GM15510 (cell line): ENCODE data around the gene PPP5C.

Experiments
- POLR2A ChIP-seq: IDR thresholded peaks from 3 replicates; pipeline ENCODE4 v1.6.1; 2011; ENCODE audit warnings: borderline replicate concordance; ENCODE audit not compliant: insufficient read length; ENCODE audit errors: extremely low read depth

The PPP5C gene

DNA sequence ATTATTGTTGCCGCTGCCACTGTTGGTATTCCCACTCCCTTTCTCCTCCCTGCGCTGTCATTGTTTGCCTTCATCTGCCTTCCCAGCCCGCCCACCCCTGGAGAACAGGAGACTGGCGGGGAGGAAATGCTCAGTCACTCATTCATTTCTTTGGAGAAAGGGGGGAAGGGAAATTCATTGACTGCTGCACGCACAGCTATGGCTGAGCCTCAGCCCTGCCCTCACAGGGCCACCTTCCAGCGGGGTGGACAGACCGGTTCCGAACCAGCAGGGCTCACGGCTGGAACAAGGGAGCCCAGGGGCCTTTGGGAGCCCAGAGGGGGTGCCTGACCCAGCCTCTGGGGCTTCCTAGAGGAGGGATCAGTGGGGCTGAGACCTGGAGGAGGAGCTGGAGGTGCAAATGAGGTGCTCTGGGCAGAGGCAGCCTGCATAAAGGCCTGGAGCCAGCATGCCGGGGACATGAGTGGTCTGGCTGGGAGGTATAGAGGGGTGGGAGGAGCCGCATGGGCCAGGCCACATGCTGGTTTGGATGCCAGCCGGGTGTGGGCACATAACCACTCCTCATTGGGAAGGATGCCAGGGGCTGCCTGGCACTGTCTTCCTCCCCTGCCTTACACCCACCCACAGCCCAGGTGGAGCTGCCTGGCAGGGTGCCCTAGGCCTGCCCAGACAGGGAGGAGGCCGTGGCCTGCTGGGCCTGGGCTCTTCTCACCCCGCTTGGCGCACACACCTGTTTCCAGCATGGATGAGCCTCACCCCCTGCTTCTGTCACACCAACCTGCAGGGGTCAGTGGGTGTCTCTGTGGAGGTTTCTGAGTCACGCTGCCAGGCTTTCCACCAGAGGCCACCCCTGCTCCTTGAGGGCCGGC lies 26.8 kb downstream of the PPP5C start:
- TF ChIP-seq POLR2A: no peak

GRCh38 chr19:46374536-46375475 lies 27.9 kb downstream of the PPP5C start:
- no peak for TF ChIP-seq POLR2A

DNA sequence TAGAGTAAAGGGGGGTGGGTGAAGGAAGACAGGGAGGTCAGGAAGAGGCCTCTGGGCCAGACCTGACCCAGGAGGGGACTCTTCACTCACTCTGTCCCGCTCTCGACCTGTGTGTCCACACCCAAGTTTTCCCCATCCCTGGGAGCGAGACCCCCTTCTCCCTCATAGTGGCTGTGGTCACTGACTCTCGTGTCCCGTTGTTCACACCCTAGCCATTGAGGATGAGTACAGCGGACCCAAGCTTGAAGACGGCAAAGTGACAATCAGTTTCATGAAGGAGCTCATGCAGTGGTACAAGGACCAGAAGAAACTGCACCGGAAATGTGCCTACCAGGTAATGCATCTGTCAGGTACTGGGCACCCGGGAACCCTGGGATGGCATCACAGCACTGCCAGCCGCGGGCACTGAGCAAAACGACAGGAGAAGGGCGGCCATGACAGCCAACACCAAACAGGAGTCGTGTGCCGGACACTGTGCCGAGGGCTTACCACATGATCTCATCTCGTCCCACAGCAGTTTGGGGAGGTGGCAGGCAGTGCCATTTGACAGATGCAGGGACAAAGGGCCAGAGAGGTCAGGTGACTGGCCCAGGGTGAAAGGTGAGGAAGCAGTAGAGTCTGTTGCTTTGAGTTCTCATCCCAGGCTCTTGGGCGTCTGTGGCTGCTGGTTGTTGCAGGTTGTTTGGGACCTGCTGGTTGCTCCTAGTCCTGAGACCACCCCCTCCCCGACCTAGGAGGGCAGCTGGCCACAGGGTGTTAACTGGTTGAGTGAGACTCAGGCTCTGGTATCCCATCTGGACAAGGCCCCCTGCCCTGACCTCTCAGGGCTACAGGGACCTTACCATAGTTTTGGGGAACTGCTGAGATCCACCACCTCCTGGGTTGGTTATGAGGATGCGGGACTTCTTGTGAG lies 29.6 kb downstream of the PPP5C start:
- no peak for TF ChIP-seq POLR2A

GRCh38 chr19:46378268-46378667 lies 31.4 kb downstream of the PPP5C start:
- TF ChIP-seq POLR2A: no peak

- TF ChIP-seq POLR2A: no peak
These were observed 33.8 kb downstream of the PPP5C start for GRCh38 chr19:46380690-46381089.

DNA sequence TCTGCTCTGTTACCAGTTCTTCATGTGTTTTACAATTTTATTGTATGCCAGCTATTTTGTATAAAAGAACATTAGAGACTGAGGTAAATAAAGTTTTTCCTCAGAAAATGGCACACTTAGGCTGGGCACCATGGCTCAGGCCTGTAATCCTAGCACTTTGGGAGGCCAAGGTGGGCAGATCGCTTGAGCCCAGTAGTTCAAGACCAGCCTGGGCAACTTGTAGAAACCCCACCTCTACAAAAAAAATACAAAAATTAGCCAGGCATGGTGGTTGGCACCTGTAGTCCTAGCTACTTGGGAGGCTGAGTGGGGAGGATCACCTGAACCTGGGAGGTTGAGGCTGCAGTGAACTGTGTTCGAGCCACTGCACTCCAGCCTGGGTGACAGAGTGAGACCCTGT lies 34.5 kb downstream of the PPP5C start:
- TF ChIP-seq POLR2A: no peak

GRCh38 chr19:46381756-46382345 lies 35.0 kb downstream of the PPP5C start:
- no peak for TF ChIP-seq POLR2A

DNA sequence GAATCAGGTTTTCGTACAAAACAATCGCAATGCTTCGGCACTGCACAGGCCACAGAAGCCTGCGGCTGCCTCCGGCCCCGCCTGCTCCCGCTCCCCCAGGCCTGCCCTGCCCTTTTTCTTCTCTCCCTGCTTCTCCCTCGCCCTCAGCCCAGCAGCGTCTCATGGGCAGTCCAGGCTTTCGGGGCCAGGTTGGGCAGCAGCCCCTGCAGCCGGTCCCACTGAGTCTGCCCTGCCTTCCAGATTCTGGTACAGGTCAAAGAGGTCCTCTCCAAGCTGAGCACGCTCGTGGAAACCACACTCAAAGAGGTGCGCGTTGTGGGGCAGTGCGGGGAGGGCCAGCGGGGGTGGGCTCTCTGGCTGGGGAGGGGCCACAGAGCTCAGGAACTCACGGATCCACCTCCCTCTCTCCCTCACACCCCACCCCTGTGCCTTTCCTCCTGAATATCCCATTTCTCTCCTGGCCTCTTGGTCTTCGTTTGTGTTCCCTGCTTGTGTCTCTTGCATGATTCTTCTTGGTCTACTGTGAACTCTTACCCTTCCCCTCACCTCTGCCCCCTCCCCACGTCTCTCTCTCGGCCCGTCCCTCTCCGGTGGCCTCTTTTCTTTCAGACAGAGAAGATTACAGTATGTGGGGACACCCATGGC lies 36.4 kb downstream of the PPP5C start:
- TF ChIP-seq POLR2A: no peak

- TF ChIP-seq POLR2A: no peak
These were observed 37.0 kb downstream of the PPP5C start for GRCh38 chr19:46383846-46384245.

DNA sequence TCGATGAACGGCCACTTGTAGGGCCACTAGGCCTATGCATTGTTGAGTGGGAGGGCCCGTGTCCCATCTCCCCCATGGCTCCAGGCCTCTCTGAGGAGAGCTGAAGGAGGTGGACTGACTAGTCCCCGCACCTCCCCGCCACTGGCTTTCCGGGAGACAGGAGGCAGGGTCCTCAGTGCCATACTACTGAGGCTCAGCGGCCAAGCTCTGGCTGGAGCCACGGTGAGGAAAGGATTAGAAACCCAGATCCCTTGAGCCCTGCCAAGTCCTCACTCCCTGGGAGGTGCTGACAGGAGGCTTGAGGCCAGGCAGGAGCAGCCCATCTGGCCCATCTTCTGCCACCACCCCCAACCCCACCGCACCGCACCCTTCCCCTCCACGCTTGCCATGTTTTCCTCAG lies 37.5 kb downstream of the PPP5C start:
- no peak for TF ChIP-seq POLR2A

DNA sequence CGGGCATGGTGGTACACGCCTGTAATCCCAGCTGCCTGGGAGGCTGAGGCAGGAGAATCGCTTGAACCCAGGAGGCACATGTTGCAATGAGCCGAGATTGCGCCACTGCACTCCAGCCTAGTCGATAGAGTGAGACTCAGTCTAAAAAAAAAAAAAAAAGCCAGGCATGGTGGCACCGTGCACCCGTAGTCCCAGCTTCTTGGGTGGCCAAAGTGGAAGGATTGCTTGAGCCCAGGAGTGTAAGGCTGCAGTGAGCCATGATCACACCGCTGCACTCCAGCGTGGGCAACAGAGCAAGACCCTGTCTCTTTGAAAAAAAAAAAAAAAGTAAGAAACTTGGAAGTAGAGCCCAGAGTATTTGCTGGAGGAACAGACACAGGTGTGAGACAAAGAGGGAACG lies 38.7 kb downstream of the PPP5C start:
- no peak for TF ChIP-seq POLR2A

DNA sequence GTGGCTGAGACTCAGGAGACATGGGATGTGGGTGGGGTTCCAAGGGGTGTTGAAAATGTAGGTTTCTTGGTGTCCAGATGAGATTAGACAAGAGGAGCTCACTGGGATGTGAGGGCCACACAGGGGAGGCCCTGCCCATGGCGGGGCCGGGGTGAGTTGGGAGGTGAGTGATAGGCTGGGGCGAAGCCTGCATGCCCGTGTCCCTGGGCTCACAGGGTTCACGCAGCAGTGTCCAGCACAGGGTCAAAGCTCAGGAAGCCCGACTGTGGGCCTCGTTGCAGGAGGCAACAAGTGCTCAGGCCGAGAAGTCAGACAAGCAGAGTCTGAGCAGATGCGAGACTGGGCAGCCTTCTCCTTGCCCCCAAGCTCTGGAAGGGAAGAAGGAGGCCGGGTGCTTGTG lies 39.3 kb downstream of the PPP5C start:
- no peak for TF ChIP-seq POLR2A

DNA sequence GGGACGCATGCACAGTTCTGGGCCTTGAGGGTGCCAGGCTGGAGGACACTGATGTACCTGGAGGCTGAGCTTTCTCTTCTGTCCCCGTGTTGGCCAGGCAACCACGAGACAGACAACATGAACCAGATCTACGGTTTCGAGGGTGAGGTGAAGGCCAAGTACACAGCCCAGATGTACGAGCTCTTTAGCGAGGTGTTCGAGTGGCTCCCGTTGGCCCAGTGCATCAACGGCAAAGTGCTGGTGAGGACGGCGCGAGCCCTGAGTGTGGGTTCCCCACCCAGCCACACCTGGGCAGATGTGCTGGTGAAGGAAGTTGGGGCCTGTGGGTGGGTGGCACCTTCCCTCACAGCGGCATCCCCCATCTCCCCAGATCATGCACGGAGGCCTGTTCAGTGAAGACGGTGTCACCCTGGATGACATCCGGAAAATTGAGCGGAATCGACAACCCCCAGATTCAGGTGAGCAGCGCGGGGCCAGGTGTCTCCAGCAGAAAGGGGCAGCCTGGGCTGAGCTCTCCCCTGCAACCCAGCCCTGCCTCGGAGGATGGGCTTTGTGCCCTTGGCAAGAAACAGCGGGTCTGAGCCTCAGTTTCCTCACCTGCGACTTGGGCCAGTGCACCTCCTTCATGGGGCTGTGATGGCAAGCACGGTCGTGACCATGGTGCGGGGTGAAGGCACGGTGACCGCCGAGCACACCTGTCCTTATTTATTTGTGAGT lies 40.3 kb downstream of the PPP5C start:
- TF ChIP-seq POLR2A: no peak
